GM03348 (cell line): ENCODE data around the gene HHATL.
"Not testable (repeated sequence)": the region's sequence is repeated elsewhere in the genome, so short reads cannot be mapped to it uniquely, and the experiment has no call there.

Source experiments
- DNase-seq: peaks from one replicate; pipeline ENCODE4 v3.0.0; 2012; ENCODE audit warnings: low spot score

HHATL gene

GRCh38 chr3:42733501-42734262 lies 31.1 kb upstream of the HHATL start:
- no peak for DNase-seq

- DNase-seq = no peak
These were observed 30.3 kb upstream of the HHATL start for GRCh38 chr3:42732829-42733459.

- DNase-seq = no peak
These were observed 29.7 kb upstream of the HHATL start for GRCh38 chr3:42732196-42732828.

GRCh38 chr3:42731476-42732195 lies 29.0 kb upstream of the HHATL start:
- DNase-seq = no peak

- no peak for DNase-seq
These were observed 28.3 kb upstream of the HHATL start for GRCh38 chr3:42730706-42731420.

- DNase-seq = no peak
These were observed 27.7 kb upstream of the HHATL start for GRCh38 chr3:42730294-42730693.

GRCh38 chr3:42729404-42730145 lies 27.0 kb upstream of the HHATL start:
- no peak for DNase-seq

GRCh38 chr3:42728668-42729364 lies 26.2 kb upstream of the HHATL start:
- DNase-seq = no peak

- DNase-seq = no peak
These were observed 25.5 kb upstream of the HHATL start for GRCh38 chr3:42728056-42728455.

GRCh38 chr3:42725454-42725853 lies 22.9 kb upstream of the HHATL start:
- DNase-seq = no peak

GRCh38 chr3:42723219-42723618 lies 20.6 kb upstream of the HHATL start:
- DNase-seq = no peak

GRCh38 chr3:42722442-42722841 lies 19.8 kb upstream of the HHATL start:
- DNase-seq = not testable (repeated sequence)

GRCh38 chr3:42721690-42722089 lies 19.1 kb upstream of the HHATL start:
- no peak for DNase-seq

- DNase-seq = no peak
These were observed 17.5 kb upstream of the HHATL start for GRCh38 chr3:42720126-42720525.

GRCh38 chr3:42719002-42719401 lies 16.4 kb upstream of the HHATL start:
- no peak for DNase-seq

GRCh38 chr3:42718338-42718737 lies 15.7 kb upstream of the HHATL start:
- no peak for DNase-seq

GRCh38 chr3:42717306-42717705 lies 14.7 kb upstream of the HHATL start:
- DNase-seq = no peak

- no peak for DNase-seq
These were observed 11.7 kb upstream of the HHATL start for GRCh38 chr3:42714171-42714852.

- no peak for DNase-seq
These were observed 11.1 kb upstream of the HHATL start for GRCh38 chr3:42713747-42714146.
